Stimulated activated naive B cell treated with anti-CD40 and anti-IgM and Interleukin-4, amounts not matched to agents 10 μg/mL and 1 μg/mL and 100 μg/mL, for 72 hours (primary cell): ENCODE results near the gene ADAMTS17.

Source experiments
- ATAC-seq, 2 donors: fragments of 150-1000 bp; cut with Tn5 transposase; replicated peaks; 2 replicates each; pipeline ENCODE4 v1.10.0; 2021; ENCODE audit warnings: moderate library complexity in 1 of 2
- DNase-seq: peaks from one replicate; pipeline ENCODE4 v3.0.0; 2021
- H3K27ac Mint-ChIP-seq: one replicate; pipeline ENCODE4 v1.8.0; 2022; ENCODE audit warnings: mild to moderate bottlenecking, mixed read lengths
- H3K27me3 Mint-ChIP-seq, 2 donors: one replicate each; pipeline ENCODE4 v1.8.0; 2022; ENCODE audit warnings: mixed read lengths in 2 of 2
- H3K36me3 Mint-ChIP-seq, 2 donors: one replicate each; pipeline ENCODE4 v1.8.0; 2022; ENCODE audit warnings: mixed read lengths in 2 of 2, mild to moderate bottlenecking in 1 of 2
- H3K4me1 Mint-ChIP-seq, 2 donors: one replicate each; pipeline ENCODE4 v1.8.0; 2022; ENCODE audit warnings: mixed read lengths in 2 of 2, mild to moderate bottlenecking in 1 of 2
- H3K4me3 Mint-ChIP-seq, 2 donors: one replicate each; pipeline ENCODE4 v1.8.0; 2022; ENCODE audit warnings: mild to moderate bottlenecking in 2 of 2, mixed read lengths in 2 of 2, moderate library complexity in 1 of 2
- H3K9me3 Mint-ChIP-seq, 2 donors: one replicate each; pipeline ENCODE4 v1.8.0; 2022; ENCODE audit warnings: mixed read lengths in 2 of 2, mild to moderate bottlenecking in 1 of 2

ADAMTS17 gene

GRCh38 chr15:100341750-100342560, at the start of gene ADAMTS17:
TSS of gene ADAMTS17 (minus strand) at chr15:100341975. CDS start at chr15:100341899, 76 bp downstream.
- Mint-ChIP-seq H3K27me3 (peaks cover 56 to 78% of the 10 kb centered on the region in 2 donors), H3K27ac (no peak within 1 kb of the TSS), H3K4me3 (peak within 1 kb of the TSS; percentile 11 to 46), H3K36me3 (no peaks in the 10 kb centered on the region), H3K9me3 (peaks cover 0 to 2% of the 10 kb centered on the region in 2 donors), H3K4me1 (peaks cover 0 to 6% of the 10 kb centered on the region in 2 donors)
- peak; percentile 75 for DNase-seq
- peak; percentile 97 to 98 for ATAC-seq

GRCh38 chr15:100385300-100386050, 43.7 kb upstream of the ADAMTS17 start:
- H3K27me3 Mint-ChIP-seq = no peaks in the 10 kb centered on the region
- no peak overlapping the region for H3K27ac Mint-ChIP-seq
- ATAC-seq (no peak), DNase-seq (no peak)
- H3K4me3 Mint-ChIP-seq = no peak overlapping the region
- H3K36me3 Mint-ChIP-seq = peaks cover 0 to 5% of the 10 kb centered on the region in 2 donors
- H3K4me1 Mint-ChIP-seq = no peaks in the 10 kb centered on the region
- peaks cover 24 to 25% of the 10 kb centered on the region in 2 donors for H3K9me3 Mint-ChIP-seq

GRCh38 chr15:100384108-100384410, 42.3 kb upstream of the ADAMTS17 start:
- Mint-ChIP-seq H3K4me1 (no peaks in the 10 kb centered on the region), H3K36me3 (peaks cover 0 to 5% of the 10 kb centered on the region in 2 donors), H3K4me3 (no peak overlapping the region), H3K27me3 (no peaks in the 10 kb centered on the region), H3K9me3 (peaks cover 22 to 25% of the 10 kb centered on the region in 2 donors), H3K27ac (no peak overlapping the region)
- ATAC-seq (no peak), DNase-seq (no peak)

- Mint-ChIP-seq H3K4me3 (no peak overlapping the region), H3K36me3 (peaks cover 0 to 5% of the 10 kb centered on the region in 2 donors), H3K27ac (no peak overlapping the region), H3K4me1 (no peaks in the 10 kb centered on the region), H3K27me3 (no peaks in the 10 kb centered on the region), H3K9me3 (peaks cover 21 to 22% of the 10 kb centered on the region in 2 donors)
- ATAC-seq (no peak), DNase-seq (no peak)
Observed at GRCh38 chr15:100383302-100384107, 41.7 kb upstream of the ADAMTS17 start.

GRCh38 chr15:100373942-100374341, 32.2 kb upstream of the ADAMTS17 start:
- H3K4me3 Mint-ChIP-seq = no peak overlapping the region
- ATAC-seq = no peak
- DNase-seq = no peak
- H3K36me3 Mint-ChIP-seq = peaks cover 3 to 4% of the 10 kb centered on the region in 2 donors
- no peaks in the 10 kb centered on the region for H3K4me1 Mint-ChIP-seq
- peaks cover 30 to 39% of the 10 kb centered on the region in 2 donors for H3K27me3 Mint-ChIP-seq
- H3K27ac Mint-ChIP-seq = no peak overlapping the region
- H3K9me3 Mint-ChIP-seq = peaks cover 15% of the 10 kb centered on the region in 2 donors

- H3K36me3 Mint-ChIP-seq = peaks cover 3 to 4% of the 10 kb centered on the region in 2 donors
- DNase-seq (no peak), ATAC-seq (no peak)
- H3K4me1 Mint-ChIP-seq = no peaks in the 10 kb centered on the region
- no peak overlapping the region for H3K27ac Mint-ChIP-seq
- no peak overlapping the region for H3K4me3 Mint-ChIP-seq
- peaks cover 30 to 39% of the 10 kb centered on the region in 2 donors for H3K27me3 Mint-ChIP-seq
- peaks cover 15% of the 10 kb centered on the region in 2 donors for H3K9me3 Mint-ChIP-seq
Observed at GRCh38 chr15:100373120-100373896, 31.5 kb upstream of the ADAMTS17 start.

GRCh38 chr15:100372739-100373119, 31.0 kb upstream of the ADAMTS17 start:
- ATAC-seq = no peak
- peaks cover 30 to 39% of the 10 kb centered on the region in 2 donors for H3K27me3 Mint-ChIP-seq
- H3K27ac Mint-ChIP-seq = no peak overlapping the region
- peaks cover 3 to 4% of the 10 kb centered on the region in 2 donors for H3K36me3 Mint-ChIP-seq
- no peak overlapping the region for H3K4me3 Mint-ChIP-seq
- H3K9me3 Mint-ChIP-seq = peaks cover 15% of the 10 kb centered on the region in 2 donors
- DNase-seq = no peak
- no peaks in the 10 kb centered on the region for H3K4me1 Mint-ChIP-seq

GRCh38 chr15:100355342-100355741, 13.6 kb upstream of the ADAMTS17 start:
- Mint-ChIP-seq H3K9me3 (peaks cover 0 to 5% of the 10 kb centered on the region in 2 donors), H3K4me3 (no peak overlapping the region), H3K36me3 (no peaks in the 10 kb centered on the region), H3K4me1 (peaks cover 0 to 4% of the 10 kb centered on the region in 2 donors), H3K27ac (no peak overlapping the region), H3K27me3 (peaks cover 52 to 62% of the 10 kb centered on the region in 2 donors)
- DNase-seq (no peak), ATAC-seq (no peak)

GRCh38 chr15:100353449-100353848, 11.7 kb upstream of the ADAMTS17 start:
- peak in 1 of 2 donors; percentile 55 for ATAC-seq
- Mint-ChIP-seq H3K4me1 (peaks cover 7 to 16% of the 10 kb centered on the region in 2 donors), H3K36me3 (no peaks in the 10 kb centered on the region), H3K4me3 (no peak overlapping the region), H3K27ac (no peak overlapping the region), H3K27me3 (peaks cover 54 to 63% of the 10 kb centered on the region in 2 donors), H3K9me3 (peaks cover 0 to 4% of the 10 kb centered on the region in 2 donors)
- no peak for DNase-seq

GRCh38 chr15:100350434-100351226, 8.9 kb upstream of the ADAMTS17 start:
- no peak for DNase-seq
- Mint-ChIP-seq H3K4me3 (peak overlapping the region; percentile 83 to 87), H3K27ac (no peak overlapping the region), H3K27me3 (peaks cover 49 to 51% of the 10 kb centered on the region in 2 donors), H3K36me3 (no peaks in the 10 kb centered on the region), H3K4me1 (peaks cover 7 to 16% of the 10 kb centered on the region in 2 donors), H3K9me3 (peaks cover 0 to 5% of the 10 kb centered on the region in 2 donors)
- ATAC-seq = no peak

GRCh38 chr15:100349696-100350433, 8.1 kb upstream of the ADAMTS17 start:
- ATAC-seq (peak; percentile 92 to 94), DNase-seq (peak; percentile 77)
- no peaks in the 10 kb centered on the region for H3K36me3 Mint-ChIP-seq
- H3K4me1 Mint-ChIP-seq = peaks cover 7 to 16% of the 10 kb centered on the region in 2 donors
- H3K27ac Mint-ChIP-seq = peak overlapping the region; percentile 75
- H3K27me3 Mint-ChIP-seq = peaks cover 49 to 57% of the 10 kb centered on the region in 2 donors
- H3K9me3 Mint-ChIP-seq = peaks cover 0 to 5% of the 10 kb centered on the region in 2 donors
- H3K4me3 Mint-ChIP-seq = peak overlapping the region; percentile 83 to 87

GRCh38 chr15:100349321-100349695, 7.5 kb upstream of the ADAMTS17 start:
- no peak overlapping the region for H3K27ac Mint-ChIP-seq
- ATAC-seq (no peak), DNase-seq (no peak)
- no peaks in the 10 kb centered on the region for H3K36me3 Mint-ChIP-seq
- peaks cover 46 to 54% of the 10 kb centered on the region in 2 donors for H3K27me3 Mint-ChIP-seq
- H3K4me1 Mint-ChIP-seq = peaks cover 7 to 16% of the 10 kb centered on the region in 2 donors
- H3K9me3 Mint-ChIP-seq = peaks cover 0 to 5% of the 10 kb centered on the region in 2 donors
- peak overlapping the region; percentile 83 to 87 for H3K4me3 Mint-ChIP-seq
